A673 (cell line): Measurements from ENCODE around the gene USP3. TPM values are rescaled to one million over a fixed set of nuclear protein-coding genes. Genes with fewer than 3 reads are reported as not detected.

Experiments used
- BruUV-seq: library from RNA; stranded (reverse); fragments of 400-500 nt; replicated peaks from 2 replicates; lab custom pipeline; 2021; lab: Mats Ljungman, UMichigan
- CTCF ChIA-PET: fragments of 300-600 bp; sonication (Branson Sonifier 250); formaldehyde crosslinking; loops from one replicate; lab custom pipeline; 2022; ENCODE audit warnings: antibody characterized with exemption; lab: Charles Lee
- POLR2A ChIA-PET: fragments of 300-600 bp; sonication (Branson Sonifier 250); formaldehyde crosslinking; loops from one replicate; lab custom pipeline; 2022; ENCODE audit warnings: antibody characterized with exemption; ENCODE audit not compliant: low non-redundant PET; lab: Charles Lee
- DNase-seq: peaks from one replicate; pipeline ENCODE4 v3.0.0-alpha.2; 2015; ENCODE audit warnings: low spot score
- H3K27ac ChIP-seq: fragments of 200-600 bp; sonication (generic); 2 replicates; pipeline ENCODE4 v1.5.1; 2016; ENCODE audit warnings: mixed run types, low read depth, mild to moderate bottlenecking, mixed read lengths, antibody characterized with exemption, low read length; ENCODE audit not compliant: poor library complexity, severe bottlenecking
- H3K27me3 ChIP-seq: fragments of 200-600 bp; sonication (generic); replicated peaks from 2 replicates; pipeline ENCODE4 v1.6.1; 2017; ENCODE audit warnings: mixed run types, low read depth, mild to moderate bottlenecking, mixed read lengths, antibody characterized with exemption, low read length; ENCODE audit not compliant: insufficient read depth, poor library complexity
- H3K36me3 ChIP-seq: fragments of 200-600 bp; sonication (generic); 2 replicates; pipeline ENCODE4 v1.6.1; 2016; ENCODE audit warnings: mixed run types, mild to moderate bottlenecking, mixed read lengths, antibody characterized with exemption, low read length; ENCODE audit not compliant: insufficient read depth, poor library complexity, severe bottlenecking
- H3K4me1 ChIP-seq: fragments of 200-600 bp; sonication (generic); 2 replicates; pipeline ENCODE4 v1.6.1; 2017; ENCODE audit warnings: mixed run types, mild to moderate bottlenecking, mixed read lengths, antibody characterized with exemption, low read length; ENCODE audit not compliant: insufficient read depth, poor library complexity, severe bottlenecking
- H3K4me3 ChIP-seq: fragments of 200-600 bp; sonication (generic); 2 replicates; pipeline ENCODE4 v1.5.1; 2016; ENCODE audit warnings: low read depth, mixed run types, mild to moderate bottlenecking, mixed read lengths, low read length; ENCODE audit not compliant: poor library complexity, severe bottlenecking
- H3K9me3 ChIP-seq: fragments of 200-600 bp; sonication (generic); 2 replicates; pipeline ENCODE4 v1.6.1; 2016; ENCODE audit warnings: mixed run types, low read depth, mild to moderate bottlenecking, mixed read lengths, antibody characterized with exemption, low read length; ENCODE audit not compliant: poor library complexity, severe bottlenecking
- CTCF ChIP-seq: fragments of 300-800, 200-600 bp; sonication (generic); conservative IDR thresholded peaks from 2 replicates; pipeline ENCODE4 v1.5.1; 2017; ENCODE audit warnings: low read depth, mild to moderate bottlenecking, antibody characterized with exemption, low read length, moderate library complexity, mixed read lengths
- EZH2 ChIP-seq: fragments of 200-600 bp; sonication (generic); IDR thresholded peaks from 2 replicates; pipeline ENCODE4 v1.6.1; 2017; ENCODE audit warnings: borderline replicate concordance, low read depth, mild to moderate bottlenecking, mixed read lengths, antibody characterized with exemption, low read length; ENCODE audit not compliant: poor library complexity, severe bottlenecking
- intact Hi-C: fragments of 100-400 bp; cut with micrococcal nuclease; formaldehyde crosslinking; loops from one replicate; pipeline ENCODE4 v1.10.0; 2022; ENCODE audit not compliant: unreplicated experiment
- total RNA-seq: library from RNA; stranded (reverse); gene quantifications from 2 replicates; pipeline ENCODE4 v1.2.3, GENCODE V29; 2021

The USP3 gene
- total RNA-seq, 1 experiment from 2014 or later: 65.3 TPM

DNA sequence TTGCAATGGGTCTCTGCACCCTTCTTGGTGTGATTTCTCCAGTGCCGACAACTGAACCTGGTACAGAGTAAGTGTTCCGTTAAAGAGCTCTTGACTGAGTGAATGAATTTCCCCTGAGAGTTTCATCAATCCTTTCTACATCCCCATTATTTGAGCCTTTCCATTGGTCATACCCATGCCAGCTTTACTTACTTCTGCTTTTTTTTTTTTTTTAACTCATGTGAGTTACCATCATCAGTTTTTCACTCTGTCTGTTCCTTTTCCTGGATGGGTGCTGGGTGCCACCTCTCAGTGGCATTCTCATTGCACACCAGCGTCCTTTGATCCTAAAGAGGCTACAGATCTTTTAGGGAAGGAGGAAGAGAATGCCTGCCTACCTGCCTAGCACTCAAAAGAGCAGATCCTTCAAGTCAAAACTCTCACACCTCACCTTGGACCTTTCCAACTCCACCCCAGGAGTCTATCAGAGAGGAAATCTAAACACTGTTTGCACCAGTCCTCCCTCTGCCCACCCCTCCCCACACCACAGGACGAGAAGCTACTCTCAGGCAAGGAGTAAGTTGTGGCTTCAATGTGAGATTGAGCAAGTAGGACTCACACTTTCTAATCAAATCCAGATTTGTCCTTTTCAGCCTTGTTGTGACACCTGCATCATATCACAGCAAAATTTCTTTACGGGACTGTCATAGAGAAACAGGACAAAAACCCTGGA, 13.1 kb upstream of the USP3 start:
- intact Hi-C loops: no loop called here
- H3K27ac ChIP-seq: no peak overlapping the region
- peaks cover 10% of the 10 kb centered on the region for H3K4me1 ChIP-seq
- CTCF ChIA-PET: interaction anchor here (0.6 kb wide), 1 partner anchor 356 kb away, joined by 4 read pairs; no protein-coding TSS in a partner anchor
- no TSS peak for BruUV-seq
- H3K36me3 ChIP-seq: no peaks in the 10 kb centered on the region
- no peaks in the 10 kb centered on the region for H3K27me3 ChIP-seq
- TF ChIP-seq EZH2 (no peak), CTCF (no peak)
- POLR2A ChIA-PET: interaction anchor here (0.7 kb wide), 1 partner anchor 1352 kb away, joined by 5 read pairs; no protein-coding TSS in a partner anchor
- no peak for DNase-seq
- no peaks in the 10 kb centered on the region for H3K9me3 ChIP-seq
- H3K4me3 ChIP-seq: no peak overlapping the region

DNA sequence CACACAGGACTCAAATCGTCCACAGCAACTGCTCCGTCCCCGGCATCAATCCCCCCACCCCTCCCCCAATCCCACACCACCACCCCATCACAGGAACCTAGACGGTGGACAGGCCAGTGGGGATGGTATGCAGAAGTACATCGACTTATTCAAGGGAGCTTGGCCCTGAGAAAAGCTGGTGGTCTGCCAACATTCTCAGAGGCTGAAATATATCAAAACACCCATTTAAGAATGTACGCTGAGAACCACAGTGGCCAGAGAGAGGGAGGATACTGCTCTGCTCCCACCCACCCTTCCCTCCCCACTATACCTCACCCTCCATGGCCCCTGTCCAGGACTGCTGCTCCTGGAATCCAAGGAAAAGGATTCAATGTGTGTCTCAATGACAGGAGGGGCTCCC, 12.4 kb upstream of the USP3 start:
- no peak for DNase-seq
- ChIA-PET POLR2A (no interaction called here), CTCF (no interaction called here)
- H3K4me1 ChIP-seq: peaks cover 10% of the 10 kb centered on the region
- no peak overlapping the region for H3K4me3 ChIP-seq
- H3K27me3 ChIP-seq: no peaks in the 10 kb centered on the region
- no peaks in the 10 kb centered on the region for H3K36me3 ChIP-seq
- no peak overlapping the region for H3K27ac ChIP-seq
- no TSS peak for BruUV-seq
- intact Hi-C loops: no loop called here
- H3K9me3 ChIP-seq: no peaks in the 10 kb centered on the region
- TF ChIP-seq CTCF (no peak), EZH2 (no peak)

- Histone ChIP-seq H3K4me3 (no peak overlapping the region), H3K36me3 (no peaks in the 10 kb centered on the region), H3K4me1 (peaks cover 10% of the 10 kb centered on the region), H3K9me3 (no peaks in the 10 kb centered on the region), H3K27me3 (no peaks in the 10 kb centered on the region), H3K27ac (no peak overlapping the region)
- intact Hi-C loops: no loop called here
- POLR2A ChIA-PET: no interaction called here
- peak; percentile 49 for DNase-seq
- no peak for TF ChIP-seq CTCF
- no peak for TF ChIP-seq EZH2
- BruUV-seq: no TSS peak
- CTCF ChIA-PET: no interaction called here
Measured at GRCh38 chr15:63492541-63493077, 11.8 kb upstream of the USP3 start.
